HG02763 (cell line): ENCODE measurements around the gene MAPT.

Source experiments
- ATAC-seq: cut with Tn5 transposase; IDR thresholded peaks from one replicate; pipeline ENCODE4 v1.9.1; 2021; ENCODE audit warnings: mild to moderate bottlenecking, moderate library complexity; ENCODE audit not compliant: unreplicated experiment

Gene MAPT

DNA sequence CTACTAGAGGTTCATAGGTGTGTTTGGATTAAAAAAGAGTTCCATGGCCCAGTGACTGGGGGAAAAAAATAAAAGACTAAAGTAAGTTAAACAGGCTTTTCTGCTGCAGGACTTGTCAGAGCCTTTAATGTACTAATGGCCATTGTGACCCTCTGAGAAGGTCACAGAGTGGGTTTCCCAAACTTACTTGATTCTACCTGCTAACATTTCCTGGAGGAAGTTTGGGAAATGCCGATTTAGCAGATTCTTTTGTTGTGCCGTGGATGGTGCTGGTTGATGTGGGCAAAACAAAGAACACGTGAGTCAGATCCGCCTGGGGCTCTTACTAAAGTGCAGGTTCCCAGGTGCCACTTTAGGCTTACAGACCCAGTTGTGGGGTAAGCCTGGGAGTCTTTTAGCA lies 91.1 kb downstream of the MAPT start:
- no peak for ATAC-seq

DNA sequence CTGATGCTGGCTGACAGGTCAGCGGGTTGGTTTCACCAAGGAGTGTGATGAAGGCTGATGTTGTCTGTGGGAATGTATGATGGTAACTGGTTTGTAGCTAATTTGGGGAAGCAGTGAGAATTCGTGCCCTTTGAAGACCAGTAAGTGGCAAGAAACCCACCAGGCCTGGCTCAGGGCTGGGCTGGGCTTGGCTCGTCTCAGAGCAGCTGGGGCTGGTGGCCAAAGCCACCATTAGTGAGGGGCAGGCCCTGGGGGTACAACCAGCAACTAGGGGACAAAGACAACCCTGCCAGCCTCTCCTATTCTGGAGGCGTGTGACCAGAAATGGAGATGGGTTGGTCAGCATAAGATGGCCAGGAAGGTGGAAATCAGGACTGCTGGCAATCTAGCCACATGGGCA lies 91.7 kb downstream of the MAPT start:
- ATAC-seq = no peak

DNA sequence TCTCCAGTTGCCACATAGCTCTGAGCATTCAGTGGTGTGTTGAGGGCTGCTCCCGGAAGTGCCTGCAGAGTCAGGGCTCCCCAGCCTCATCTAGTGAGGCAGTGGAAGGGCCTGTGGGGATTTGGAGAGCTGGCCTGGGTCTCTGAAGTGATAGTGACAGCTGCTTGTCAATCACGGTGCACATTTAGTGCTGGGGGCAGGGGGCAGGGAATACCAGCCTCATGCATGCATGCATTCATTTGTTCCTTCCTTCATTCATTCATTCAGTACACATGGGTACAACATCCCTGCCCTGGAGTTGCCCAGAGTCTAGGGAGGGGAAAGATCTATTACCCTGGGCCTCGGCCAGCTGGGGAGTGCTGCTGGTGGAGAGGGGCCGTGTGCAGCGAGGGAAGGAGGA lies 93.4 kb downstream of the MAPT start:
- ATAC-seq = no peak

DNA sequence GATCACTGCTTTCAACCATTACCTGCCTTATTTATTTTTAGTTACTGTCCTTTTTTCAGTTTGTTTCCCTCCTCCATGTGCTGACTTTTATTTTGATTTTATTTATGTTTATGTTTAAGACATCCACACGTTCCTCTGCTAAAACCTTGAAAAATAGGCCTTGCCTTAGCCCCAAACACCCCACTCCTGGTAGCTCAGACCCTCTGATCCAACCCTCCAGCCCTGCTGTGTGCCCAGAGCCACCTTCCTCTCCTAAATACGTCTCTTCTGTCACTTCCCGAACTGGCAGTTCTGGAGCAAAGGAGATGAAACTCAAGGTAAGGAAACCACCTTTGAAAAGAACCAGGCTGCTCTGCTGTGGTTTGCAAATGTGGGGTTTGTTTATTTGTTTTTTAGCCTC lies 95.4 kb downstream of the MAPT start:
- ATAC-seq = no peak

DNA sequence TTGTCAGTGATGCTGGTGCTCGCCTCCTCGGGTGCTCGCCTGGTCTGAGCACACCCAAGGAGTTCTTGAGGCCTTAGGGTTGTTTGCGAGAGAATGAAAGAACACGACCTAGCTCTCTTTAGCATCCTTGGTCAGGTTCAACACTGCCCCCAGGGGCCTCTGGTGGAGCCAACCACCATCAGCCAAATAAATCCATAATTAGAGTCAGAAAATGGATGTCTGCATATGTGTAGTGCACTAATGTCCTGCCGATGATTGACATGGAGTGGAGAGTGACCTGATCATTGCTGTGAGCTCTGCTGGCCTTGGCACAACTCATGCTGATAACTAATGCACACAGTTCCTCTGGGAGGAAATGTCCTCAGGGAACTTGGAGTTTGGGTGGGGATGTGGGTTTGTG lies 96.5 kb downstream of the MAPT start:
- ATAC-seq = no peak

- no peak for ATAC-seq
These were observed 97.0 kb downstream of the MAPT start for GRCh38 chr17:45991341-45991740.

- no peak for ATAC-seq
These were observed 97.8 kb downstream of the MAPT start for GRCh38 chr17:45992175-45992574.

DNA sequence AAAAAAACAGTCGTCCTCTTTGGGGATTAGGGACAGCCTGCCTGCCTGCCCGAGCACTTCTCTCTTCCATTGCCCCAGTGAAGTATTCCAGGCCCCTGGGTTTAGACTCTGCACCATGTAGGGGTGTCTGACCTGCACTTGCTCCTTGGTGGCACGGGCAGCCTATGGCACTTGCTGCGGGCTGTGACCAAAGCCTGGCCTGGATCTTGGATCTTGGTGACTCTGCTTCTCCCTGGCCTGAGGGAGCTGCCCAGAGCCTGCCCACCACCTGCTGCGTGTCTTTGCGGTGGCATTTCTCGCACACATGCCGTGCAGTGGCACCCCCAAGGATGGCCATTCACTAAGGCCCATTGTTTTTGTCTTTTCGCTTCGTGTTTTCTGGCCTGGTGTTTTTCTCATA lies 98.5 kb downstream of the MAPT start:
- no peak for ATAC-seq

DNA sequence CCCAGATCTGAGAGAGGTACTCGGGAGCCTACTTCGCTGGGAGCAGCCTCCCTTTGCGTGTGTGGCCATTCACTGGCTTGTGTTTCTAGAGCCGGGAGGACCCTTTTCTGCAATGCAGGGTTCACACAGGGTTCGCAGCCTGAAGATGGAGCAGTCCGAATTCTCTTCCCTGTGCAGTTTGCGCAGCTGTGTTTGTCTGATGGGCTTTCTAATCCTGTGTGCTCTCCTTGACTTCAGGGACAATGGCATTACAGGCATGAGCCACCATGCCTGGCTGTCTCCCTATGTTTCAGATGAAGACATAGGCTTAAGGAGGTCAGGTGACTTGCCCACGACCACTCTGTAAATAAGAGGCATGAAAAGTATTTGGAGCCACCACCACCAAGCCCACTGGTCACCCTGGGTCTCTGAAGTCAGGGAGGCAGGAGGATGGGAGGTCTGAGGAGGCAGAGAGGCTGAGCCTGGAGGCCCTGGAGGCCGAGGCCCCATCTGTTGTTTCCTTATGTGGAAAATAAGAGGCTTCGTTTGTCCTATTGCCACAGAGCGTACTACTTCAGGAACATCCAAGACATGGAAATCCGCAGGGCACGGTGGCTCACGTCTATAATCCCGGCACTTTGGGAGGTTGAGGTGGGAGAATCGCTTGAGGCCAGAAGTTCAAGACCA lies 99.7 kb downstream of the MAPT start:
- ATAC-seq = no peak

GRCh38 chr17:45994987-45995386 lies 100.6 kb downstream of the MAPT start:
- ATAC-seq = no peak

DNA sequence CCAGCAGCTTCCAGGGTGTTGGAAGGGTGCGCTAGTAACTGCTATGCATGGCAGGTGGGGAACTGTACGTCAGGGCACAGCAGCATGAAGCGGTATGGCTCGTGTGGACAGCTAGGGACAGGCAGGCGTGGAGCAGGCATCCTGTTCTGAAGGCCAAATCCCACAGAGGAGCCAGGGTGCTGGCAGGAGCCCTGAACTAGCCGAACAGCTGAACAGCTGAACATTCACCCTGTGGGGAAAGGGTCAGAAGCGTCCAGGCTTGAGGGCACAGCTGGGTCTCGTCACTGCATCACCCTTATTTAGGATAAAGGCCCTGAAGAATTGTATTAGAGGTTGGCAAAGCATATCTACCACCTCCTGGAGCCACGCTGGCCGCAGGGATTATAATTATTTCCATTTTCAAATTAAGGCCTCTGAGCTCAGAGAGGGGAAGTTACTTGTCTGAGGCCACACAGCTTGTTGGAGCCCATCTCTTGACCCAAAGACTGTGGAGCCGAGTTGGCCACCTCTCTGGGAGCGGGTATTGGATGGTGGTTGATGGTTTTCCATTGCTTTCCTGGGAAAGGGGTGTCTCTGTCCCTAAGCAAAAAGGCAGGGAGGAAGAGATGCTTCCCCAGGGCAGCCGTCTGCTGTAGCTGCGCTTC lies 101.4 kb downstream of the MAPT start:
- ATAC-seq = no peak

GRCh38 chr17:45996282-45996937 lies 102.1 kb downstream of the MAPT start:
- no peak for ATAC-seq

DNA sequence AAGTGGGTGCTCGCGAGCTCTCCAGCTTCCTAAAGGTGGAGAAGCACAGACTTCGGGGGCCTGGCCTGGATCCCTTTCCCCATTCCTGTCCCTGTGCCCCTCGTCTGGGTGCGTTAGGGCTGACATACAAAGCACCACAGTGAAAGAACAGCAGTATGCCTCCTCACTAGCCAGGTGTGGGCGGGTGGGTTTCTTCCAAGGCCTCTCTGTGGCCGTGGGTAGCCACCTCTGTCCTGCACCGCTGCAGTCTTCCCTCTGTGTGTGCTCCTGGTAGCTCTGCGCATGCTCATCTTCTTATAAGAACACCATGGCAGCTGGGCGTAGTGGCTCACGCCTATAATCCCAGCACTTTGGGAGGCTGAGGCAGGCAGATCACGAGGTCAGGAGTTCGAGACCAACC lies 102.8 kb downstream of the MAPT start:
- ATAC-seq = no peak

GRCh38 chr17:45997624-45998023 lies 103.3 kb downstream of the MAPT start:
- no peak for ATAC-seq

- no peak for ATAC-seq
These were observed 104.9 kb downstream of the MAPT start, which contains the start of gene STH for GRCh38 chr17:45998987-45999899. TSS of gene STH (plus strand) at chr17:45999250. CDS start at chr17:45999280, 30 bp downstream.

- no peak for ATAC-seq
These were observed 105.5 kb downstream of the MAPT start for GRCh38 chr17:45999900-46000290.

DNA sequence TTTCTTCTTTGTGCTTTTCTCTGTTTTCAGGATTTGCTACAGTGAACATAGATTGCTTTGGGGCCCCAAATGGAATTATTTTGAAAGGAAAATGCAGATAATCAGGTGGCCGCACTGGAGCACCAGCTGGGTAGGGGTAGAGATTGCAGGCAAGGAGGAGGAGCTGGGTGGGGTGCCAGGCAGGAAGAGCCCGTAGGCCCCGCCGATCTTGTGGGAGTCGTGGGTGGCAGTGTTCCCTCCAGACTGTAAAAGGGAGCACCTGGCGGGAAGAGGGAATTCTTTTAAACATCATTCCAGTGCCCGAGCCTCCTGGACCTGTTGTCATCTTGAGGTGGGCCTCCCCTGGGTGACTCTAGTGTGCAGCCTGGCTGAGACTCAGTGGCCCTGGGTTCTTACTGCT lies 105.9 kb downstream of the MAPT start:
- no peak for ATAC-seq

GRCh38 chr17:46000757-46001156 lies 106.4 kb downstream of the MAPT start:
- ATAC-seq = no peak

- no peak for ATAC-seq
These were observed 107.3 kb downstream of the MAPT start for GRCh38 chr17:46001390-46002310.

DNA sequence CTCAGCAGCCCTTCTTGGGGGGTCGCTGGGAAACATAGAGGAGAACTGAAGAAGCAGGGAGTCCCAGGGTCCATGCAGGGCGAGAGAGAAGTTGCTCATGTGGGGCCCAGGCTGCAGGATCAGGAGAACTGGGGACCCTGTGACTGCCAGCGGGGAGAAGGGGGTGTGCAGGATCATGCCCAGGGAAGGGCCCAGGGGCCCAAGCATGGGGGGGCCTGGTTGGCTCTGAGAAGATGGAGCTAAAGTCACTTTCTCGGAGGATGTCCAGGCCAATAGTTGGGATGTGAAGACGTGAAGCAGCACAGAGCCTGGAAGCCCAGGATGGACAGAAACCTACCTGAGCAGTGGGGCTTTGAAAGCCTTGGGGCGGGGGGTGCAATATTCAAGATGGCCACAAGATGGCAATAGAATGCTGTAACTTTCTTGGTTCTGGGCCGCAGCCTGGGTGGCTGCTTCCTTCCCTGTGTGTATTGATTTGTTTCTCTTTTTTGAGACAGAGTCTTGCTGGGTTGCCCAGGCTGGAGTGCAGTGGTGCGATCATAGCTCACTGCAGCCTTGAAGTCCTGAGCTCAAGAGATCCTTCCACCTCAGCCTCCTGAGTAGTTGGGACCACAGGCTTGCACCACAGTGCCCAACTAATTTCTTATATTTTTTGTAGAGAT lies 108.1 kb downstream of the MAPT start:
- no peak for ATAC-seq
